Smooth muscle cell of the brain vasculature (primary cell): ENCODE data around the gene OR6P1.

Experiments
- DNase-seq: peaks from one replicate; pipeline ENCODE4 v3.0.0-alpha.2; 2012; ENCODE audit warnings: low read depth, low spot score

The OR6P1 gene

GRCh38 chr1:158570480-158570879 lies at the start of gene OR6P1:
TSS of gene OR6P1 (minus strand) at chr1:158570580. CDS start at chr1:158563604, 6,976 bp downstream.
- no peak for DNase-seq

- DNase-seq = no peak
Measured at GRCh38 chr1:158613764-158614163, 43.4 kb upstream of the OR6P1 start.

GRCh38 chr1:158611916-158612315 lies 41.5 kb upstream of the OR6P1 start:
- DNase-seq = no peak

- no peak for DNase-seq
Measured at GRCh38 chr1:158607296-158607695, 36.9 kb upstream of the OR6P1 start.

- DNase-seq = no peak
Measured at GRCh38 chr1:158604968-158605367, 34.6 kb upstream of the OR6P1 start, which contains the start of gene OR10Z1. TSS of gene OR10Z1 (plus strand) at chr1:158605268. CDS start at chr1:158606439, 1,171 bp downstream.

GRCh38 chr1:158600735-158601134 lies 30.4 kb upstream of the OR6P1 start:
- DNase-seq = no peak

- DNase-seq = no peak
Measured at GRCh38 chr1:158586942-158587341, 16.6 kb upstream of the OR6P1 start.

GRCh38 chr1:158583962-158584361 lies 13.6 kb upstream of the OR6P1 start:
- no peak for DNase-seq

GRCh38 chr1:158579733-158580132 lies 9.4 kb upstream of the OR6P1 start, which contains the start of gene OR10X1:
TSS of gene OR10X1 (minus strand) at chr1:158579899. CDS start at chr1:158579899, 0 bp downstream.
- no peak for DNase-seq

GRCh38 chr1:158577561-158577960 lies 7.2 kb upstream of the OR6P1 start:
- DNase-seq = no peak

GRCh38 chr1:158572226-158572625 lies 1.8 kb upstream of the OR6P1 start:
- no peak for DNase-seq

- DNase-seq = no peak
Measured at GRCh38 chr1:158564608-158565007, 5.8 kb downstream of the OR6P1 start.

- DNase-seq = no peak
Measured at GRCh38 chr1:158563853-158564252, 6.5 kb downstream of the OR6P1 start.

GRCh38 chr1:158559696-158560095 lies 10.7 kb downstream of the OR6P1 start:
- no peak for DNase-seq

- DNase-seq = no peak
Measured at GRCh38 chr1:158554352-158554751, 16.0 kb downstream of the OR6P1 start, which contains the start of gene OR6Y1. TSS of gene OR6Y1 (minus strand) at chr1:158554405. CDS start at chr1:158548105, 6,300 bp downstream.

GRCh38 chr1:158552296-158552695 lies 18.1 kb downstream of the OR6P1 start:
- no peak for DNase-seq

- no peak for DNase-seq
Measured at GRCh38 chr1:158547533-158547932, 22.8 kb downstream of the OR6P1 start.

- no peak for DNase-seq
Measured at GRCh38 chr1:158537609-158538008, 32.8 kb downstream of the OR6P1 start.

GRCh38 chr1:158534496-158534895 lies 35.9 kb downstream of the OR6P1 start:
- DNase-seq = no peak

- no peak for DNase-seq
Measured at GRCh38 chr1:158527190-158527815, 43.1 kb downstream of the OR6P1 start.

GRCh38 chr1:158521666-158522058 lies 48.7 kb downstream of the OR6P1 start:
- no peak for DNase-seq

- DNase-seq = no peak
Measured at GRCh38 chr1:158520955-158521665, 49.3 kb downstream of the OR6P1 start.

GRCh38 chr1:158520021-158520420 lies 50.4 kb downstream of the OR6P1 start:
- DNase-seq = no peak
